ENCODE data around the gene SLC9A1. TPM values are rescaled to one million over a fixed set of nuclear protein-coding genes. Genes with fewer than 3 reads are reported as not detected.

The SLC9A1 gene
- total RNA-seq, 1 donor from 2014 or later, result 1.8 TPM

DNA sequence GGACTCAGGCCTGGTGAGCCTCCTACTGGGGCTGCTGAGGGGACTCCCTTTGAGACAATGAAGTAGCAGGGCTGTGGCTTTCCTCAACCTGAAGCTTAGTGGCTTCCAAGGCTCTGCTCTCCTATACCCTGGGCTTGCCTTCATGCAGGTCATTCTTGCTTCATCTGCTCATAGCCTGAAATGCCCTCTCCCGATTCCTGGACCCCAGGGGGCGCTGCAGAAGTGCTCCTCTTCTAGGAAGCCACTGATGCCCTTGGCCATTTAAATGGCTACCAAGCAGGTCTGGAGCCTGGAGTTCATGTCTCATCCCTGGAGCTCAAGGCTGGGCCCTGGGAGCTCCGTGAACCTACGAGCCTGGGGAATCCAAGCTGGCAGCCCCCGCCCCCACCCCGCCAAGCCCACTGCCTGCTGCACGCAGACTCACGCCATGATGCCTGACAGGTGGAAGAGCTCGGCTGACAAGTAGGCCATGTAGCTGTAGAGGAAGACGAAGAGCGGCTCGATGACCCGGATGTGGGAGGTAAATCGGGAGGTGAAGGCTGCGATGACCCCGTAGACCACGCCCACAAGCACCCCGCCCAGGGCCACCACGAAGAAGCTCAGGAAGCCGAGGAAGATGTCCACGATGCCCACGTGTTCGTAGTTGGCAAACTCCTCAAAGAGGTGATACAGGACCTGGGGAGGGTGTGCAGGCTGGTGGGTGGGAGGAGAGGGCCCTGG lies 45.7 kb downstream of the SLC9A1 start:
- H3K9me3 ChIP-seq (ENCODE audit: low read depth), result no peaks in the 10 kb centered on the region
- Mint-ChIP-seq H3K27ac (no peak overlapping the region), H3K4me1 (peaks cover 24% of the 10 kb centered on the region), H3K27me3 (ENCODE audit: insufficient read depth, low read depth) (no peaks in the 10 kb centered on the region), H3K4me3 (no peak overlapping the region), H3K36me3 (peaks cover 13% of the 10 kb centered on the region), H3K9me3 (no peaks in the 10 kb centered on the region)
- H3K36me3 ChIP-seq, result no peaks in the 10 kb centered on the region
- H3K79me2 ChIP-seq (ENCODE audit: low read depth), result no peaks in the 10 kb centered on the region
- no peak overlapping the region for H2AFZ ChIP-seq (replicated peaks)
- no peaks in the 10 kb centered on the region for H3K4me1 ChIP-seq
- DNase-seq (ENCODE audit: low spot score), result peak; percentile 48
- H4K20me1 ChIP-seq (ENCODE audit: low read depth), result no peaks in the 10 kb centered on the region
- no peak overlapping the region for H3K4me2 ChIP-seq
- H3K27me3 ChIP-seq, result no peaks in the 10 kb centered on the region
- TF ChIP-seq EZH2phosphoT487 (IDR thresholded peaks at IDR 0.05) (no peak), EZH2 (IDR thresholded peaks at IDR 0.05) (no peak), CTCF (IDR thresholded peaks at IDR 0.05) (peak; percentile 38)
- no peaks in the 10 kb centered on the region for H3F3A ChIP-seq (ENCODE audit: low read depth)
- H3K9ac ChIP-seq, result no peak overlapping the region
- H3K4me3 ChIP-seq, result no peak overlapping the region
- H3K27ac ChIP-seq, result no peak overlapping the region

DNA sequence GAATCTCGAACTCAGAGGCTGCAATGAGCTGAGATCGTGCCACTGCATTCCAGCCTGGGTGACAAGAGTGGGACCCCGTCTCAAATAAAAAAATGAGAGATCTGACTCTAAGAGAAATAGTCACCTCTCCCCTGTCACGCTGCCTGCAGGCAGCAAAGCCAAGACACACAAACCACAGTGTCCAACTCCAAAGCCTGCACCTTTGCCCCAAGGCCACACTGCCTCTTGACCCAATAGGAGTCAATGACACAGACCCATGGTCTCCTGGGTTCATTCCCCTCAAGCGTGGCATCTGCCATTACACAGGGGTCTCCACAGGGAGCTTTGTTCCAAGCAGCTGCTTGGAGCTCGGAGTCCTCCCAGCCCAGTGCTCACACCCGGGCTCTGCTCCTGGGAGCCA lies 46.3 kb downstream of the SLC9A1 start:
- Histone ChIP-seq H4K20me1 (ENCODE audit: low read depth) (no peaks in the 10 kb centered on the region), H3K9ac (no peak overlapping the region), H3K4me3 (no peak overlapping the region), H3K4me1 (no peaks in the 10 kb centered on the region), H3K4me2 (no peak overlapping the region), H3K36me3 (no peaks in the 10 kb centered on the region), H3K9me3 (ENCODE audit: low read depth) (no peaks in the 10 kb centered on the region), H2AFZ (replicated peaks) (no peak overlapping the region), H3F3A (ENCODE audit: low read depth) (no peaks in the 10 kb centered on the region), H3K79me2 (ENCODE audit: low read depth) (no peaks in the 10 kb centered on the region), H3K27me3 (no peaks in the 10 kb centered on the region), H3K27ac (no peak overlapping the region)
- no peaks in the 10 kb centered on the region for H3K9me3 Mint-ChIP-seq
- H3K4me1 Mint-ChIP-seq, result peaks cover 19% of the 10 kb centered on the region
- H3K27ac Mint-ChIP-seq, result no peak overlapping the region
- DNase-seq (ENCODE audit: low spot score), result no peak
- H3K4me3 Mint-ChIP-seq, result no peak overlapping the region
- H3K36me3 Mint-ChIP-seq, result peaks cover 11% of the 10 kb centered on the region
- no peak for TF ChIP-seq EZH2phosphoT487 (IDR thresholded peaks at IDR 0.05)
- TF ChIP-seq EZH2 (IDR thresholded peaks at IDR 0.05), result no peak
- H3K27me3 Mint-ChIP-seq (ENCODE audit: insufficient read depth, low read depth), result no peaks in the 10 kb centered on the region

DNA sequence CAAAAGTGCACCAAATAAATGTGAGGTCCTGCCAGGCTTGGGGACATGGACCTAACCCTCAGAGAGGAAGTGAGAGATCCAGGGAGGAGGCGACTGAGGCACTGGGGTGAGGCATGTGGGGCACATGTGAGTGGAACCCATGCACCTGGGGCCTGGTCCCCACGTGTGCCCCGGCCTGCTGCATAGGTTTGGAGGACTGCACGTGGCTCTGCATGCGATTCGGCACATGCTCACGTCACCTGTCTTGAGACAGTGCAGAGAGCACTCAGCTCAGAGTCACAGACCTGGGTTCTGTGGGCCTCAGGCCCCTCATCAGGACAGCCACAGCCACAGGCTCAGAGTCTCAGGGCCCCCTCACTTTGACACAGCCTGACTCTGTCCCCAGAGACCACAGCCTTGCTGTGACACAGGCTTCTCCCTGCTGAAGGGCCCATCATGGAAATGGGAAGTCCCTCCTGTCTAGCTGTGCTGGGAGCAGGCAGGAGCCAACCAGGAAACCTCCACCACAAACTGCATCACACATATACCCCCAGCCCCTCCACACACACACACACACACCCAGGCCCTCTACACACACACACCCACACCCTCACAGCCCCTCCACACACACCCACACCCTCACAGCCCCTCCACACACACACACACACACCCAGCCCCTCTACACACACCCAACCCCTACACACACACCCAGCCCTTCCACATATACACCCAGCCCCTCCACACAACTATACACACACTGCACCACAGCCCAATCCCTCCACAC lies 48.2 kb downstream of the SLC9A1 start:
- H3K79me2 ChIP-seq (ENCODE audit: low read depth), result no peaks in the 10 kb centered on the region
- no peaks in the 10 kb centered on the region for H3K9me3 ChIP-seq (ENCODE audit: low read depth)
- no peak overlapping the region for H3K27ac ChIP-seq
- Mint-ChIP-seq H3K4me1 (peaks cover 14% of the 10 kb centered on the region), H3K9me3 (no peaks in the 10 kb centered on the region), H3K27me3 (ENCODE audit: insufficient read depth, low read depth) (no peaks in the 10 kb centered on the region), H3K4me3 (no peak overlapping the region), H3K36me3 (peaks cover 9% of the 10 kb centered on the region), H3K27ac (peak overlapping the region; percentile 81)
- no peak for DNase-seq (ENCODE audit: low spot score)
- H3K4me3 ChIP-seq, result no peak overlapping the region
- no peaks in the 10 kb centered on the region for H3K27me3 ChIP-seq
- no peaks in the 10 kb centered on the region for H3F3A ChIP-seq (ENCODE audit: low read depth)
- H3K9ac ChIP-seq, result no peak overlapping the region
- no peaks in the 10 kb centered on the region for H3K4me1 ChIP-seq
- H2AFZ ChIP-seq (replicated peaks), result no peak overlapping the region
- H4K20me1 ChIP-seq (ENCODE audit: low read depth), result no peaks in the 10 kb centered on the region
- no peak overlapping the region for H3K4me2 ChIP-seq
- no peaks in the 10 kb centered on the region for H3K36me3 ChIP-seq
- no peak for TF ChIP-seq CTCF (IDR thresholded peaks at IDR 0.05)

DNA sequence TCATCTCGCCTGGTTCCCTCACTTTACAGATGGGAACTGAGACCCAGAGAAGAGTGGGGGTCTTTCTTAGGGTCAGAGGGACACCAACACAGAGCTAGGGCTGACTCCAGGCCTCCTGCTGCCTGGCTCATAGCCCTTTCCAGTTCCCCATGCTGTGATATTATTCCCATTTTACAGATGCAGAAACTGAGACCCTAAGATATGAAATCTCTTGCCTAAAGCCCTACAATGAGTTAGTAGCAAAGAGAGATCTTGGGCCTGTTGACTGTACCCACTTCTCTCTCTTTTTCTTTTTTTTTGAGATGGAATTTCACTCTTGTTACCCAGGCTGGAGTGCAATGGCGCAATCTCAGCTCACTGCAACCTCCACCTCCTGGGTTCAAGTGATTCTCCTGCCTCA lies 49.9 kb downstream of the SLC9A1 start:
- H3K27me3 ChIP-seq, result no peaks in the 10 kb centered on the region

More for the DNA sequence above, 49.9 kb downstream of the SLC9A1 start:
- no peaks in the 10 kb centered on the region for H3F3A ChIP-seq (ENCODE audit: low read depth)
- TF ChIP-seq CTCF (IDR thresholded peaks at IDR 0.05), result no peak
- TF ChIP-seq EZH2phosphoT487 (IDR thresholded peaks at IDR 0.05), result no peak
- TF ChIP-seq EZH2 (IDR thresholded peaks at IDR 0.05), result no peak
- H3K27ac ChIP-seq, result no peak overlapping the region
- H3K9me3 Mint-ChIP-seq, result no peaks in the 10 kb centered on the region
- no peaks in the 10 kb centered on the region for H3K36me3 ChIP-seq
- no peak for DNase-seq (ENCODE audit: low spot score)
- peaks cover 21% of the 10 kb centered on the region for H3K4me1 Mint-ChIP-seq
- no peak overlapping the region for H3K27ac Mint-ChIP-seq
- peaks cover 3% of the 10 kb centered on the region for H3K4me1 ChIP-seq
- no peak overlapping the region for H3K4me2 ChIP-seq
- no peak overlapping the region for H3K9ac ChIP-seq
- no peak overlapping the region for H2AFZ ChIP-seq (replicated peaks)
- peaks cover 8% of the 10 kb centered on the region for H3K36me3 Mint-ChIP-seq
- H3K79me2 ChIP-seq (ENCODE audit: low read depth), result no peaks in the 10 kb centered on the region
- H3K9me3 ChIP-seq (ENCODE audit: low read depth), result no peaks in the 10 kb centered on the region
- no peaks in the 10 kb centered on the region for H4K20me1 ChIP-seq (ENCODE audit: low read depth)
- H3K4me3 Mint-ChIP-seq, result no peak overlapping the region
- peaks cover 2% of the 10 kb centered on the region for H3K27me3 Mint-ChIP-seq (ENCODE audit: insufficient read depth, low read depth)
- H3K4me3 ChIP-seq, result no peak overlapping the region

All from neural progenitor cell (in vitro differentiated cells).